ENCODE data around the gene TRIM7.

TRIM7 gene

GRCh38 chr5:181204826-181205760 is at the start of gene TRIM7:
Gene TRIM7, minus strand, starts transcription at chr5:181205196. Its CDS starts 86 bp downstream, at chr5:181205110.
- DNase-seq (ENCODE audit: low read depth in 3 of 3): peak in 1 of 3 experiments; percentile 20

- DNase-seq (ENCODE audit: low read depth in 3 of 3): no peak
Observed at GRCh38 chr5:181248277-181248676, 43.3 kb upstream of the TRIM7 start.

- peak in 2 of 3 experiments; percentile 55 to 60 for DNase-seq (ENCODE audit: low read depth in 3 of 3)
Observed at GRCh38 chr5:181246276-181247049, 41.5 kb upstream of the TRIM7 start.

- DNase-seq (ENCODE audit: low read depth in 3 of 3): no peak
Observed at GRCh38 chr5:181245427-181246275, 40.7 kb upstream of the TRIM7 start.

GRCh38 chr5:181243564-181244343 is 38.8 kb upstream of the TRIM7 start, which contains the start of gene RACK1:
Gene RACK1, minus strand, starts transcription at chr5:181243906. Its CDS starts 106 bp downstream, at chr5:181243800.
- DNase-seq (ENCODE audit: low read depth in 3 of 3): peak; percentile 75 to 80 (median 79)

GRCh38 chr5:181243018-181243563 is 38.1 kb upstream of the TRIM7 start:
- DNase-seq (ENCODE audit: low read depth in 3 of 3): no peak

GRCh38 chr5:181242031-181242451 is 37.0 kb upstream of the TRIM7 start:
- no peak for DNase-seq (ENCODE audit: low read depth in 3 of 3)

GRCh38 chr5:181241393-181241975 is 36.5 kb upstream of the TRIM7 start:
- no peak for DNase-seq (ENCODE audit: low read depth in 3 of 3)

GRCh38 chr5:181239062-181239663 is 34.2 kb upstream of the TRIM7 start:
- no peak for DNase-seq (ENCODE audit: low read depth in 3 of 3)

- no peak for DNase-seq (ENCODE audit: low read depth in 3 of 3)
Observed at GRCh38 chr5:181237729-181238385, 32.9 kb upstream of the TRIM7 start.

- DNase-seq (ENCODE audit: low read depth in 3 of 3): no peak
Observed at GRCh38 chr5:181236954-181237641, 32.1 kb upstream of the TRIM7 start.

GRCh38 chr5:181236471-181236870 is 31.5 kb upstream of the TRIM7 start:
- DNase-seq (ENCODE audit: low read depth in 3 of 3): no peak

- no peak for DNase-seq (ENCODE audit: low read depth in 3 of 3)
Observed at GRCh38 chr5:181235689-181236366, 30.8 kb upstream of the TRIM7 start.

- no peak for DNase-seq (ENCODE audit: low read depth in 3 of 3)
Observed at GRCh38 chr5:181235323-181235688, 30.3 kb upstream of the TRIM7 start.

- no peak for DNase-seq (ENCODE audit: low read depth in 3 of 3)
Observed at GRCh38 chr5:181234455-181235306, 29.7 kb upstream of the TRIM7 start.

GRCh38 chr5:181233801-181234454 is 28.9 kb upstream of the TRIM7 start:
- no peak for DNase-seq (ENCODE audit: low read depth in 3 of 3)
